LNCaP clone FGC (cell line): ENCODE results near the gene CAMK2D.

Experiments
- DNase-seq: peaks from one replicate; pipeline ENCODE4 v3.0.0-alpha.2; 2011; ENCODE audit warnings: low read depth
- H3K4me3 ChIP-seq: 2 replicates; pipeline ENCODE4 v1.5.1; 2011; ENCODE audit warnings: mild to moderate bottlenecking, low read depth, low read length, control low read depth
- CTCF ChIP-seq: IDR thresholded peaks from 2 replicates; pipeline ENCODE4 v1.5.1; 2012; ENCODE audit warnings: mild to moderate bottlenecking; ENCODE audit not compliant: control insufficient read depth, insufficient read depth; ENCODE audit errors: extremely low read depth

CAMK2D gene

GRCh38 chr4:113604955-113605354 lies 156.6 kb downstream of the CAMK2D start:
- DNase-seq, result no peak
- no peak for TF ChIP-seq CTCF
- H3K4me3 ChIP-seq, result no peak overlapping the region

- H3K4me3 ChIP-seq, result no peak overlapping the region
- TF ChIP-seq CTCF, result no peak
- DNase-seq, result no peak
Observed at GRCh38 chr4:113603911-113604310, 157.6 kb downstream of the CAMK2D start.

GRCh38 chr4:113602646-113603228 lies 158.8 kb downstream of the CAMK2D start:
- no peak for DNase-seq
- H3K4me3 ChIP-seq, result no peak overlapping the region
- TF ChIP-seq CTCF, result no peak

GRCh38 chr4:113601636-113602035 lies 159.9 kb downstream of the CAMK2D start:
- TF ChIP-seq CTCF, result no peak
- no peak overlapping the region for H3K4me3 ChIP-seq
- DNase-seq, result no peak

- no peak overlapping the region for H3K4me3 ChIP-seq
- TF ChIP-seq CTCF, result no peak
- DNase-seq, result no peak
Observed at GRCh38 chr4:113596396-113596795, 165.1 kb downstream of the CAMK2D start.

GRCh38 chr4:113594231-113594556 lies 167.3 kb downstream of the CAMK2D start:
- no peak for DNase-seq
- TF ChIP-seq CTCF, result no peak
- no peak overlapping the region for H3K4me3 ChIP-seq
